ENCODE data around the gene NTM.

Gene NTM

DNA sequence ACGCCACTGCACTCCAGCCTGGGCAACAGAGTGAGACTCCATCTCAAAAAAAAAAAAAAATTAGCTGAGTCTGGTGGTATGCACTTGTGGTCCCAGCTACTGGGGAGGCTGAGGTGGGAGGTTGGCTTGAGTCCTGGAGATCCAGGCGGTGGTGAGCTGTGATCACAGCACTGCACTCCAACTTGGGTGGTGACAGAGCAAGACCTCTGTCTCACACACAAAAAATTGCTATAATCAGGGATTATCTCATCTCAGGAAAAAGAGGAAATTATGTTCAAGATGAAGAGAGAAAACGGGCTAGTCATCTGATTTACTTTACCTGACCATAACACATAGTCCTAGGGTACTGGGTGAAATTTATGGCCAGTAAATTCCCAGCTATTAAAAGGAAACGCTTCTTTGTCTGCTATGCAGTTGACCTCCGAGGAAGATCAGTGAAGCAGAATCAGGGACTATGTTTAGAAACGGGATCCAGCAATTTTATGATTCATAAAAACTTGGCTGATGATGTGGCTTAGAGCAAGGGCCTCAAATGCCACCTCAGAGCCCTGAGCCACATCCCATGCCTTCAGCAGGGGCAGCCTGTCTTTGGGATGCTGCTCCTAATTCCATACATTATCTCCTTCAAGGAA is 386.2 kb downstream of the NTM start:
- DNase-seq (ENCODE audit: low read depth), result no peak
- no peak overlapping the region for H3K4me3 ChIP-seq (ENCODE audit: low read depth, low read length)
- TF ChIP-seq, protein P1, sequence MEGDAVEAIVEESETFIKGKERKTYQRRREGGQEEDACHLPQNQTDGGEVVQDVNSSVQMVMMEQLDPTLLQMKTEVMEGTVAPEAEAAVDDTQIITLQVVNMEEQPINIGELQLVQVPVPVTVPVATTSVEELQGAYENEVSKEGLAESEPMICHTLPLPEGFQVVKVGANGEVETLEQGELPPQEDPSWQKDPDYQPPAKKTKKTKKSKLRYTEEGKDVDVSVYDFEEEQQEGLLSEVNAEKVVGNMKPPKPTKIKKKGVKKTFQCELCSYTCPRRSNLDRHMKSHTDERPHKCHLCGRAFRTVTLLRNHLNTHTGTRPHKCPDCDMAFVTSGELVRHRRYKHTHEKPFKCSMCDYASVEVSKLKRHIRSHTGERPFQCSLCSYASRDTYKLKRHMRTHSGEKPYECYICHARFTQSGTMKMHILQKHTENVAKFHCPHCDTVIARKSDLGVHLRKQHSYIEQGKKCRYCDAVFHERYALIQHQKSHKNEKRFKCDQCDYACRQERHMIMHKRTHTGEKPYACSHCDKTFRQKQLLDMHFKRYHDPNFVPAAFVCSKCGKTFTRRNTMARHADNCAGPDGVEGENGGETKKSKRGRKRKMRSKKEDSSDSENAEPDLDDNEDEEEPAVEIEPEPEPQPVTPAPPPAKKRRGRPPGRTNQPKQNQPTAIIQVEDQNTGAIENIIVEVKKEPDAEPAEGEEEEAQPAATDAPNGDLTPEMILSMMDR (IDR thresholded peaks at IDR 0.05; ENCODE audit: control insufficient read depth, extremely low read depth, insufficient read depth), result no peak

DNA sequence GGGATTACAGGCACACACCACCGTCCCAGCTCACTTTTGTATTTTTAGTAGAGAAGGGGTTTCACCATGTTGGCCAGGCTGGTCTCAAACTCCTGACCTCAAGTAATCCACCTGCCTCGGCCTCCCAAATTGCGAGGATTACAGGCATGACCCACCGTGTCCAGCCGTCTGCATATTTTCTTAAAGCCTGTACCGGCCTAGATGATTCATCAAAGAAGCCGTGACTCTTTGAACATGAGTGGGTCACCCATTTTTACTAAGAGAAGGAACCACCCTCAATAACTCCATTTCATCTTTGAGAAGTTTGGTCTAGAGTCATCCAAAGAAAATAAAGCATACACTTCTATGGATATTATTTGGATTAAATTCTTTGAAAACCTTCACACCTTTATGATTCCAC is 388.3 kb downstream of the NTM start:
- no peak for DNase-seq (ENCODE audit: low read depth)
- no peak overlapping the region for H3K4me3 ChIP-seq (ENCODE audit: low read depth, low read length)
- TF ChIP-seq, protein P1 (IDR thresholded peaks at IDR 0.05; ENCODE audit: control insufficient read depth, extremely low read depth, insufficient read depth), result no peak

DNA sequence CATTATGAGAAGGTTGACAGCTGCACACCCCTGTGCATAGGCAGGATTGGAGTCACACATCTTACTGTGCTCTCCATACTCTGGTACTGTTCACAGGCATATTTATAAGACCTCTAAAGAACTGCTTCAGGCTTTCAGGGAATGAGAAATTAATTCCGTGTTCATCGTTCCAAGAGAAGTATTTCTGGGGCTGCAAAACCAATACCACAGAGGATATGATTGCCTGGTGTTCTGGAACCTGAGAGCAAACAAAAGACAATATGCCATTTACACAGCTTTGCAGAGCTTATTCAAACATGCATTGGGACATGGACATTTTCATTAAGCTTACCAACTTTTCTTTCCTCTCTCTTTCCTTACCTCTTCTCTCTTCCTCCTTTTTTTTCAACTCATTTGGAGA is 388.7 kb downstream of the NTM start:
- no peak overlapping the region for H3K4me3 ChIP-seq (ENCODE audit: low read depth, low read length)
- TF ChIP-seq, protein P1 (IDR thresholded peaks at IDR 0.05; ENCODE audit: control insufficient read depth, extremely low read depth, insufficient read depth), result no peak
- DNase-seq (ENCODE audit: low read depth), result no peak

DNA sequence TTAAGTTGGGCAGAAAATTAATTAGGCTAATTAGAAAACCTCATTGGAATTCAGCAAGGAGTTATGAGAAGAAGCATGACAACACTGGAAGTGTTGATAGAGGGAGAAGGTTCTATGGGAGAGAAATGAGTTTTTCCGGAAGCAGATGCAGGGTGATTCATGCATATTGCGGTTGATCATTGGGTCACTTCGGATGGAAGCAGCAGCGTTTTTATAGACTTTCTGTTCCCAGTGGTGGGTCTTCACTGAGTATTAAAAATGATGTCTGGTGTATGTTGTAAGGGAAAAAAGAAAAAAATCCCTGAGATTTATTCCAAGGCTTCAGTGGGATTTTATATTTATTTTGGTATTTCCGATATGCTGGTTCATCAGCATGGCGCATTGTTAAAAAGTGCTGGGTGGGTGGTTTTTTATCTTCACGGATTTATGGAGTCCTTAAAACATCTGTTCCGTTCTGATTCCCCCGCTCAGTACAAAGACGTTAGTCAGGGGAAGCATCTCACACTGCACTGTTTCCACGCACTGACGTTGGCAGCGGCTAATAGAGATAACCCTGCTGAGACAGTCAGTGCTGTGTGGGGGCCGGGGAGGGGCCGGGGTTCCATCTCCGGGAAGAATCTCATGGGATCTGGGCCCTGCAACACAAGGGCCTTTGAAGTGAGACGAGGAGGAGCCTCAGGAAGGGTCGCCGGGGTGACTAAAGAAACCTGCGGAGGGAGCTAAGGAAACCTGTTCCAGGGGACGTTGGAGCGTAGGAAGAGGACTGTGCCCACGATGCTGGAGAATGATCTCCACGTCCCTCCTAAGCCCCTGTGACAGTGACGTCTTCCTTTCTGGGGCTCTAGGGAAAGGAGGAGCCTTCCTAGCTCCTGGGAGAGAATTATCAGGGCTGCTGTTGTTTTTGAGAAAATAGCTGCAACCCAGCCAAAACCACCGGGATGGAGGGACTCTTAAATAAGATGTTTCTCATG is 390.0 kb downstream of the NTM start:
- DNase-seq (ENCODE audit: low read depth), result no peak
- TF ChIP-seq, protein P1 (IDR thresholded peaks at IDR 0.05; ENCODE audit: control insufficient read depth, extremely low read depth, insufficient read depth), result no peak

DNA sequence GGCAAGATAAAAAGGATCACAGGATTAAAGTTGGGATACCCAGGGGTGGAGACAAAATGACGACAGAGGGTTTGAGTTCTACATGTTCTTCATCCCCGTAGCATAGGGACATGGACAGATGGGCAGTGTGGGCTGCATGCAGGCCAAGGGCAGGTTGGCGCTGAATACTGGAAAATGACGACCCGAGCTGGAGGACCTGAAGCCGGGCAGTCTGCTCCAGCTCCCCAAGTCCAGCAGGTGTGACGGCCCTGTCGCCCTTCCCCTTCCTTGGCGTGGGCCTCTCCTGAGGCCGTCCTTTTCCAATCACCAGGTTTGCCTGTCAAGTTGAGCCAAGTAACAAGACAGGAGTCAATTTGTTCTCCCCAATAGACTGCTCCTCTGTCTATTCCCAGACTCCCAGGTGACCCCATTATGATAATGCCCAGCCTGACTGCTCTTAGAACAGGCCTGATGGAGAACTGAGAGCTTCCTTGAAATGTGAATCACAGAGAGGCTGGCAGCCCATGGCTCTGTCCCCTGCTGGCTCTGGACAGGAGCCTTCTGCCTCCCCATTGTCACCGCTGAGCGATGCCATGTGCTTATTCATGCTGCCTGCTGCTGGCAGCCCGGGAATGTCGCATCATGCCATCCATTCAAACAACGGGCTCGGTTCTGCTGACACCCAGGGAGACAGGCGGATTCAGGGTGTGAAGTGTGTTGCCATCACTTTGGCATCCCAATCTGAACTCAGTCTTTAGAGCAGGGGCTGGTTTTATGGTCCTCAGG is 392.1 kb downstream of the NTM start:
- H3K4me3 ChIP-seq (ENCODE audit: low read depth, low read length), result no peak overlapping the region
- TF ChIP-seq, protein P1 (IDR thresholded peaks at IDR 0.05; ENCODE audit: control insufficient read depth, extremely low read depth, insufficient read depth), result no peak
- DNase-seq (ENCODE audit: low read depth), result no peak

More for the DNA sequence above, 390.0 kb downstream of the NTM start:
- H3K4me3 ChIP-seq (ENCODE audit: low read depth, low read length), result no peak overlapping the region

DNA sequence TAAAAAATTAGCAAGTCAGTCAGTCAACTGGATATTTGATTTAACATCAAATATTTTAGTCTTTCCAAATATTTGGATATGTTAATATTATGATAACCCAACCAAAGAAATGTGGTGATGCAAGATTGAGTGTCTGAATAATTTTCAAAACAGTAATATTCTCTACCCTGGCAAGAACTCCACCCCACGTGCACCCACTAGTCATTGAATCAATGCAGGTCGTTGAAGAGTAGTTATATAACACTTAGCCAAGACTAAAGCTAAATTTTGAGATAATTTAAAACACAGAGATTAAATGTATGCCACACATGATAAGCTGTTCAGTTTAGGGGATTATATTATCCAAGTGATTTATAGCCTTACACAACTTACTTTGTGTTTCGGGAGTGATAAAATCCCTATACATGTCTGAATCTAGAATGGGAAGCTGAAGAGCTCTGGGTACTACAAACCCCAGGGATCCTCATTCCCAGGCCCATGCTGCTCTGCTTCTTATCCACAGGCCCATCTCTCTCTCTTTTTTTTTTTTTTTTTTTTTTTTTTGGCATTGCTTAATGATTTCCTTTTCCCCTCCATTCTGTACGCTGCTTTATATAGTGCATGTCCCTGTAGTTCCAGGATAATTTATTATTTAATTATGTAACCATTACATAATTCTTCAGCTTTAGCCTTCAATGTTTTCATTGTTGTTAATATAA is 392.9 kb downstream of the NTM start:
- no peak overlapping the region for H3K4me3 ChIP-seq (ENCODE audit: low read depth, low read length)
- TF ChIP-seq, protein P1 (IDR thresholded peaks at IDR 0.05; ENCODE audit: control insufficient read depth, extremely low read depth, insufficient read depth), result no peak
- DNase-seq (ENCODE audit: low read depth), result no peak
